B cell (primary cell): Measurements from ENCODE around the gene KRT80. TPM values are rescaled to one million over a fixed set of nuclear protein-coding genes. Genes with fewer than 3 reads are reported as not detected.

ENCODE experiments used
- ATAC-seq: fragments of 200-7000 bp; cut with Tn5 transposase; one replicate; pipeline ENCODE4 v1.10.0; 2021; ENCODE audit warnings: low read depth, mild to moderate bottlenecking, moderate number of reproducible peaks, moderate library complexity
- CTCF ChIA-PET: fragments of 350-600 bp; sonication (Branson Sonifier 250); formaldehyde crosslinking; loops from one replicate; lab custom pipeline; 2021; ENCODE audit warnings: antibody characterized with exemption, inconsistent platforms; lab: Charles Lee
- POLR2A ChIA-PET: fragments of 350-600 bp; sonication (Branson Sonifier 250); formaldehyde crosslinking; loops from one replicate; lab custom pipeline; 2021; ENCODE audit warnings: antibody characterized with exemption; lab: Charles Lee
- DNase-seq: peaks from one replicate; pipeline ENCODE4 v3.0.0; 2013
- H2AFZ ChIP-seq: 2 replicates; pipeline ENCODE4 v1.6.1; 2012; ENCODE audit warnings: mild to moderate bottlenecking, low read depth, low read length; ENCODE audit not compliant: insufficient read depth, poor library complexity, severe bottlenecking
- H3K27ac ChIP-seq, 2 donors: 1 replicate in 1 of 2; 2 replicates in 1 of 2; pipeline ENCODE4 v1.5.1; 2012 to 2013; ENCODE audit warnings: low read length in 2 of 2, mild to moderate bottlenecking in 2 of 2, moderate library complexity in 1 of 2
- H3K27me3 ChIP-seq, 4 experiments: fragments of 200-600 bp in 1 of 4; sonication (generic) in 1 of 4; replicated peaks in 1 of 4; 1 replicate in 2 of 4; 2 replicates in 2 of 4; pipeline versions ENCODE4 v1.6.1 to v1.7.0; 2013 to 2016; ENCODE audit warnings: low read length in 3 of 4, mild to moderate bottlenecking in 2 of 4, mixed read lengths in 1 of 4, moderate library complexity in 1 of 4; ENCODE audit not compliant: insufficient read depth in 4 of 4, control insufficient read depth in 3 of 4; ENCODE audit errors: control extremely low read depth in 1 of 4
- H3K36me3 ChIP-seq, 2 experiments: replicated peaks in 1 of 2; 1 replicate in 1 of 2; 2 replicates in 1 of 2; pipeline versions ENCODE4 v1.6.1 to v1.7.1; 2013; ENCODE audit warnings: low read length in 1 of 2; ENCODE audit not compliant: insufficient read depth in 2 of 2, control insufficient read depth in 1 of 2; ENCODE audit errors: control extremely low read depth in 1 of 2, extremely low read depth in 1 of 2
- H3K4me1 ChIP-seq, 2 donors: fragments of 200-600 bp in 1 of 2; sonication (generic) in 1 of 2; 1 replicate in 1 of 2; 2 replicates in 1 of 2; pipeline versions ENCODE4 v1.5.1 to v1.6.1; 2013 to 2017; ENCODE audit warnings: low read length in 2 of 2; ENCODE audit not compliant: control insufficient read depth in 2 of 2, insufficient read depth in 2 of 2
- H3K4me2 ChIP-seq: replicated peaks from 2 replicates; pipeline ENCODE3; 2012; ENCODE audit warnings: mild to moderate bottlenecking, low read depth, low read length; ENCODE audit not compliant: poor library complexity, severe bottlenecking
- H3K4me3 ChIP-seq, 5 experiments: fragments of 200-600 bp in 1 of 5; sonication (generic) in 1 of 5; 1 replicate in 3 of 5; 2 replicates in 2 of 5; pipeline versions ENCODE4 v1.5.1 to v1.7.0; 2011 to 2016; ENCODE audit warnings: low read length in 4 of 5, mild to moderate bottlenecking in 4 of 5, low read depth in 2 of 5, control low read depth in 1 of 5, moderate library complexity in 1 of 5; ENCODE audit not compliant: insufficient read depth in 1 of 5; ENCODE audit errors: control extremely low read depth in 1 of 5, extremely low read depth in 1 of 5
- H3K79me2 ChIP-seq: fragments of 200-600 bp; sonication (generic); one replicate; pipeline ENCODE4 v1.6.0; 2016; ENCODE audit warnings: low read length; ENCODE audit not compliant: control insufficient read depth, insufficient read depth
- H3K9ac ChIP-seq: fragments of 200-600 bp; sonication (generic); 2 replicates; pipeline ENCODE4 v1.6.1; 2017; ENCODE audit warnings: mild to moderate bottlenecking, low read length, moderate library complexity
- H3K9me3 ChIP-seq, 3 donors: one replicate each; pipeline versions ENCODE4 v1.6.1 to v1.7.1; 2013; ENCODE audit warnings: low read length in 2 of 3; ENCODE audit not compliant: control insufficient read depth in 2 of 3, insufficient read depth in 1 of 3; ENCODE audit errors: control extremely low read depth in 1 of 3
- H4K20me1 ChIP-seq: 2 replicates; pipeline ENCODE4 v1.6.0; 2012; ENCODE audit warnings: mild to moderate bottlenecking, low read length; ENCODE audit not compliant: insufficient read depth, control insufficient read depth, poor library complexity, severe bottlenecking
- H3K27ac Mint-ChIP-seq: one replicate; pipeline ENCODE4 v1.8.0; 2021; ENCODE audit warnings: mixed read lengths
- H3K27me3 Mint-ChIP-seq: one replicate; pipeline ENCODE4 v1.8.0; 2021; ENCODE audit warnings: mixed read lengths
- H3K4me1 Mint-ChIP-seq: one replicate; pipeline ENCODE4 v1.8.0; 2021; ENCODE audit warnings: mixed read lengths
- H3K4me3 Mint-ChIP-seq: one replicate; pipeline ENCODE4 v1.8.0; 2021; ENCODE audit warnings: mixed read lengths
- H3K9me3 Mint-ChIP-seq: one replicate; pipeline ENCODE4 v1.8.0; 2022; ENCODE audit warnings: mixed read lengths; ENCODE audit not compliant: insufficient read depth
- EZH2 ChIP-seq: IDR thresholded peaks from 2 replicates; pipeline ENCODE4 v1.6.1; 2012; ENCODE audit warnings: borderline replicate concordance, low read depth, mild to moderate bottlenecking, moderate library complexity, low read length; ENCODE audit not compliant: insufficient read depth, poor library complexity, severe bottlenecking
- WGBS: methylation state at CpG from one replicate; pipeline ENCODE4 v1.1.5; 2013; ENCODE audit warnings: missing lambda C conversion rate; ENCODE audit not compliant: insufficient coverage; 5-methylcytosine and 5-hydroxymethylcytosine counted together
- intact Hi-C: fragments of 100-400 bp; cut with micrococcal nuclease; formaldehyde crosslinking; loops from one replicate; pipeline ENCODE4 v1.10.0; 2022
- polyA plus RNA-seq: library from polyadenylated mRNA; depleted of rRNA; stranded (reverse); fragments of >200 nt; gene quantifications from 2 replicates; pipeline ENCODE4 v1.2.3, GENCODE V29; 2012
- total RNA-seq, 2 donors: library from RNA; stranded (reverse); fragments of 120-200 nt in 1 of 2; gene quantifications; 1 replicate in 1 of 2; 2 replicates in 1 of 2; pipeline versions ENCODE4 v1.2.3 to v1.2.4, GENCODE V29; 2013 to 2022
- TF ChIP-seq, protein P1 (sequence below): fragments of 200-600 bp; IDR thresholded peaks from one replicate; pipeline ENCODE4 v1.8.0; 2022; ENCODE audit warnings: antibody characterized with exemption, mild to moderate bottlenecking

KRT80 gene
- total and polyA plus RNA-seq, 2 donors (not counting 1 experiment from before 2014, with no cell fraction given): not detected

DNA sequence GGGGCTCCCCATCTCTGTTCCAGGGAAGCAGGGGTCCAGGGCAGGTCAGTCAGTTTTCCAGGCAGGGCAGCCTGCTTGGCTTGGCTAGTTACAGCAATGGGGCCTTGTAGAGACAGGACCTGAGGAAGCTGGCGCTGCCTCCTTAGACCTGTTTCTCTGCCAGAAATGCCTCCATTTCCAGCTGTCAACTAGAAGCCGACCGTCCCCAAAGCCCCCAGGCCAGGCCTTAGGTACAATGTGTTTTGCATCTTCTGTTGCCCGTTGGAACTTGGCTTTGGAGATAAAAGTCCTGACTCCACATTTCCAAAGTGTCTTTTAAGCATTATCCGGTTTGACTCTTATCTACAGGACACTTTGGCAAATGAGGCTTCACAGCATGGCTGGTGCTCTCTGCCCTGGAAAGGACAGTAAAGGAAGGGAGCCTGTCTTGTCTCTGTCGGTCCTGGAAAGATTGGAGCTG lies 42.6 kb downstream of the KRT80 start:
- no peak overlapping the region for H3K9ac ChIP-seq
- peaks cover 4 to 10% of the 10 kb centered on the region in 2 donors for H3K4me1 ChIP-seq
- no peaks in the 10 kb centered on the region for H3K9me3 ChIP-seq
- no peak for TF ChIP-seq EZH2
- TF ChIP-seq, protein P1, sequence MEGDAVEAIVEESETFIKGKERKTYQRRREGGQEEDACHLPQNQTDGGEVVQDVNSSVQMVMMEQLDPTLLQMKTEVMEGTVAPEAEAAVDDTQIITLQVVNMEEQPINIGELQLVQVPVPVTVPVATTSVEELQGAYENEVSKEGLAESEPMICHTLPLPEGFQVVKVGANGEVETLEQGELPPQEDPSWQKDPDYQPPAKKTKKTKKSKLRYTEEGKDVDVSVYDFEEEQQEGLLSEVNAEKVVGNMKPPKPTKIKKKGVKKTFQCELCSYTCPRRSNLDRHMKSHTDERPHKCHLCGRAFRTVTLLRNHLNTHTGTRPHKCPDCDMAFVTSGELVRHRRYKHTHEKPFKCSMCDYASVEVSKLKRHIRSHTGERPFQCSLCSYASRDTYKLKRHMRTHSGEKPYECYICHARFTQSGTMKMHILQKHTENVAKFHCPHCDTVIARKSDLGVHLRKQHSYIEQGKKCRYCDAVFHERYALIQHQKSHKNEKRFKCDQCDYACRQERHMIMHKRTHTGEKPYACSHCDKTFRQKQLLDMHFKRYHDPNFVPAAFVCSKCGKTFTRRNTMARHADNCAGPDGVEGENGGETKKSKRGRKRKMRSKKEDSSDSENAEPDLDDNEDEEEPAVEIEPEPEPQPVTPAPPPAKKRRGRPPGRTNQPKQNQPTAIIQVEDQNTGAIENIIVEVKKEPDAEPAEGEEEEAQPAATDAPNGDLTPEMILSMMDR: no peak
- no peak overlapping the region for H3K4me2 ChIP-seq
- no peak overlapping the region for H3K4me3 ChIP-seq
- H3K27me3 Mint-ChIP-seq: peaks cover 24% of the 10 kb centered on the region
- intact Hi-C loops: no loop called here
- H3K79me2 ChIP-seq: no peaks in the 10 kb centered on the region
- no peaks in the 10 kb centered on the region for H3K36me3 ChIP-seq
- ChIA-PET POLR2A (no interaction called here), CTCF (no interaction called here)
- no peak overlapping the region for H3K4me3 Mint-ChIP-seq
- no peak overlapping the region for H3K27ac Mint-ChIP-seq
- peaks cover 7% of the 10 kb centered on the region for H3K4me1 Mint-ChIP-seq
- WGBS: 89% methylated on average over 5 of the region's 6 CpGs
- no peaks in the 10 kb centered on the region for H3K9me3 Mint-ChIP-seq
- ATAC-seq: no peak
- peaks cover 0 to 14% (median 2%) of the 10 kb centered on the region in 4 experiments for H3K27me3 ChIP-seq
- no peaks in the 10 kb centered on the region for H4K20me1 ChIP-seq
- no peak for DNase-seq
- no peak overlapping the region for H2AFZ ChIP-seq
- H3K27ac ChIP-seq: no peak overlapping the region

DNA sequence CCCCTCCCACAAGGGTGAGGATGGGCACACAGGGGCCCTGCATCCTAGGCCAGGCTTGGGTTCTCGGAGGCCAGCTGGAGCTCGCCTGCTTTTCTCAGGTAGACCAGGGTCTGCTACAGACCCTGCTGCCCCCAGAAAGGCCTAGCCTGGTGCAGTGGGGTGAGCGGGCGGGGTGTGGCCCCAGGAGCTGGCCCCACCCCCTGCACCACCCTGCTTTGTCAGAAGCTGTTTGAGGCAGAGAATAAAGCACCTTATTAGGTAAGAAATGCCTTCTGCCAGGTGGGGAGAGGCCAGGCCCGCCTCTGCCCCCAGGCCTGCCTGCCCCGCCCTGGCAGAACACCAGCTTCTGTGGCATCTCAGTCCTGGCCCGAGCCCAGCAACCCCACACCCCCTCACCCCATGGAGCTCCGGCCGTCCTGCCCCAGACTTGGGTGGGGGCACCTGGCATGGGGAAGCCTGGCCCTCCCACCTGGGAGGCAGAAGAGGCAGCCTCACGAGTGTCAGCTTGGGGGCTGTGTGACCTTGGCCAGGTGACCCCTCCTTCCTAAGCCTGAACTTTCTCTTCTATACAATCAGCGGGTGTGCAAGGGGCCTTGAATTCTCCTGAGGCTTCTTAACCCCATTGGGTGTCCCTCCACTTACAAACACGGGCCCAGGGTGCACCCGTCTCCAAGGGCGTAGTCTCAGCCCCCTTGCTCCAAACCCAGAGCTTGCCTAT lies 43.2 kb downstream of the KRT80 start:
- no peak for DNase-seq
- Histone ChIP-seq H2AFZ (no peak overlapping the region), H3K4me2 (no peak overlapping the region), H3K36me3 (no peaks in the 10 kb centered on the region), H3K4me1 (peaks cover 4 to 10% of the 10 kb centered on the region in 2 donors), H3K9ac (no peak overlapping the region), H3K27me3 (peaks cover 0 to 14% (median 2%) of the 10 kb centered on the region in 4 experiments), H4K20me1 (no peaks in the 10 kb centered on the region), H3K4me3 (no peak overlapping the region), H3K9me3 (no peaks in the 10 kb centered on the region), H3K79me2 (no peaks in the 10 kb centered on the region), H3K27ac (no peak overlapping the region)
- no peaks in the 10 kb centered on the region for H3K9me3 Mint-ChIP-seq
- POLR2A ChIA-PET: no interaction called here
- no peak for TF ChIP-seq EZH2
- TF ChIP-seq, protein P1: no peak
- no peak for ATAC-seq
- H3K4me3 Mint-ChIP-seq: no peak overlapping the region
- peaks cover 24% of the 10 kb centered on the region for H3K27me3 Mint-ChIP-seq
- H3K4me1 Mint-ChIP-seq: peaks cover 7% of the 10 kb centered on the region
- 81% methylated on average over 14 of the region's 14 CpGs for WGBS
- H3K27ac Mint-ChIP-seq: no peak overlapping the region
- intact Hi-C loops: no loop called here
- CTCF ChIA-PET: no interaction called here
